Right lobe of liver (tissue), 6 donors: Measurements from ENCODE around the gene VGLL4. TPM values are rescaled to one million over a fixed set of nuclear protein-coding genes. Genes with fewer than 3 reads are reported as not detected.
A peak's percentile ranks its signal among the peaks of the same experiment; 100 is the strongest.

Source experiments
- ATAC-seq, 4 donors: fragments of 200-7000 bp; cut with Tn5 transposase; one replicate each; pipeline ENCODE4 v1.9.1; 2020; ENCODE audit warnings: mild to moderate bottlenecking in 4 of 4, moderate library complexity in 4 of 4
- DNase-seq, 3 donors: peaks; one replicate each; pipeline ENCODE4 v3.0.0-alpha.2; 2020
- H3K27ac ChIP-seq, 3 donors: fragments of 200-600 bp; one replicate each; pipeline ENCODE4 v1.8.0; 2022
- H3K27me3 ChIP-seq, 2 donors: fragments of 200-600 bp; one replicate each; pipeline ENCODE4 v1.8.0; 2022
- H3K36me3 ChIP-seq, 4 donors: fragments of 200-600 bp; sonication (generic) in 1 of 4; one replicate each; pipeline versions ENCODE4 v1.5.1 to v1.8.0; 2017 to 2022; ENCODE audit warnings: control low read depth in 1 of 4
- H3K4me1 ChIP-seq, 4 donors: fragments of 200-600 bp; sonication (generic) in 1 of 4; one replicate each; pipeline versions ENCODE4 v1.5.1 to v1.8.0; 2017 to 2022; ENCODE audit warnings: control low read depth in 1 of 4
- H3K4me3 ChIP-seq, 3 donors: fragments of 200-600 bp; one replicate each; pipeline ENCODE4 v1.8.0; 2022
- H3K9me3 ChIP-seq, 4 donors: fragments of 200-600 bp; sonication (generic) in 1 of 4; one replicate each; pipeline versions ENCODE4 v1.5.1 to v1.8.0; 2017 to 2022; ENCODE audit warnings: control low read depth in 1 of 4
- CTCF ChIP-seq, 4 donors: fragments of 200-600 bp in 3 of 4; fragments of 450-650 bp in 1 of 4; IDR thresholded peaks; one replicate each; pipeline versions ENCODE4 v1.5.1 to v1.8.0; 2016 to 2022; ENCODE audit warnings: antibody characterized with exemption in 4 of 4, mild to moderate bottlenecking in 2 of 4
- POLR2A ChIP-seq: fragments of 450-650 bp; IDR thresholded peaks from one replicate; pipeline ENCODE4 v1.6.1; 2017; ENCODE audit warnings: antibody characterized with exemption, mild to moderate bottlenecking
- WGBS: methylation state at CpG from one replicate; pipeline ENCODE4 v1.1.6; 2018; ENCODE audit warnings: low coverage, low lambda C conversion rate; ENCODE audit not compliant: insufficient coverage; ENCODE audit errors: missing lambda C conversion rate; 5-methylcytosine and 5-hydroxymethylcytosine counted together
- intact Hi-C, 2 donors: fragments of 100-400 bp; cut with DNase I; formaldehyde crosslinking; loops; one replicate each; pipeline versions ENCODE4 v1.11.2 to v1.14.1; 2022
- total RNA-seq, 6 experiments: library from RNA; depleted of rRNA in 2 of 6; stranded (reverse); fragments of >200 nt in 2 of 6; fragmentation: NEBNext Ultra II Directional in 3 of 6; extraction: Animal tissue kit (Norgen Biotek cat#: 25700) in 3 of 6; gene quantifications; one replicate each; pipeline versions ENCODE4 v1.1.0 to v1.2.4, GENCODE V29; 2016 to 2023
- donor health status: DM: no; HTN: yes; CAD: no.
- donor health status: DM: no; HTN: no; CAD: no.
- donor health status: DM: no; HTN: no; CAD: no.
- donor health status: DM: no; HTN: yes; CAD: no.
- donor health status: DM: no; HTN: yes; CAD: no.

Gene VGLL4
- total RNA-seq, 6 experiments from 2014 or later = 10.4 to 22.4 (median 15.2) TPM

GRCh38 chr3:11631820-11632219, 11.9 kb downstream of the VGLL4 start:
- 78% methylated on average over 8 of the region's 9 CpGs for WGBS
- H3K27ac ChIP-seq = no peak overlapping the region

GRCh38 chr3:11629716-11630115, 14.0 kb downstream of the VGLL4 start:
- Histone ChIP-seq H3K9me3 (no peaks in the 10 kb centered on the region), H3K4me1 (peaks cover 0 to 20% (median 3%) of the 10 kb centered on the region in 4 donors), H3K27ac (no peak overlapping the region), H3K27me3 (no peaks in the 10 kb centered on the region), H3K36me3 (no peaks in the 10 kb centered on the region), H3K4me3 (no peak overlapping the region)
- WGBS = 75% methylated on average over 5 of the region's 5 CpGs
- DNase-seq (no peak), ATAC-seq (no peak)
- intact Hi-C loops = no loop called here
- TF ChIP-seq POLR2A (no peak), CTCF (IDR thresholded peaks at IDR 0.05) (no peak)

More at GRCh38 chr3:11631820-11632219, 11.9 kb downstream of the VGLL4 start:
- Histone ChIP-seq H3K4me1 (peaks cover 0 to 7% (median 0%) of the 10 kb centered on the region in 4 donors), H3K36me3 (no peaks in the 10 kb centered on the region), H3K4me3 (no peak overlapping the region), H3K9me3 (no peaks in the 10 kb centered on the region), H3K27me3 (no peaks in the 10 kb centered on the region)
- no peak for DNase-seq
- intact Hi-C loops = no loop called here
- no peak for TF ChIP-seq CTCF (IDR thresholded peaks at IDR 0.05)
- TF ChIP-seq POLR2A = no peak
- no peak for ATAC-seq

- H3K4me1 ChIP-seq = peaks cover 0 to 20% (median 3%) of the 10 kb centered on the region in 4 donors
- ATAC-seq (no peak), DNase-seq (no peak)
- H3K27me3 ChIP-seq = no peaks in the 10 kb centered on the region
- no peak overlapping the region for H3K27ac ChIP-seq
- intact Hi-C loops = no loop called here
- TF ChIP-seq CTCF (IDR thresholded peaks at IDR 0.05) = no peak
- no peak for TF ChIP-seq POLR2A
- H3K36me3 ChIP-seq = no peaks in the 10 kb centered on the region
- 63% methylated on average over 2 of the region's 2 CpGs for WGBS
- H3K4me3 ChIP-seq = no peak overlapping the region
- H3K9me3 ChIP-seq = no peaks in the 10 kb centered on the region
These were observed 16.1 kb downstream of the VGLL4 start for GRCh38 chr3:11627612-11628011.

- intact Hi-C loops = no loop called here
- TF ChIP-seq CTCF (IDR thresholded peaks at IDR 0.05) = no peak
- TF ChIP-seq POLR2A = no peak
- no peaks in the 10 kb centered on the region for H3K9me3 ChIP-seq
- no peak overlapping the region for H3K4me3 ChIP-seq
- no peak overlapping the region for H3K27ac ChIP-seq
- no peaks in the 10 kb centered on the region for H3K27me3 ChIP-seq
- H3K4me1 ChIP-seq = peaks cover 0 to 20% (median 3%) of the 10 kb centered on the region in 4 donors
- peak in 3 of 4 donors; percentile 30 to 63 (median 49) for ATAC-seq
- no peaks in the 10 kb centered on the region for H3K36me3 ChIP-seq
- WGBS = 23% methylated on average over 2 of the region's 2 CpGs
- DNase-seq = no peak
These were observed 17.6 kb downstream of the VGLL4 start for GRCh38 chr3:11626084-11626463.
